ENCODE measurements around the gene GNL1.
A peak's percentile ranks its signal among the peaks of the same experiment; 100 is the strongest.
"Not testable (repeated sequence)": the region's sequence is repeated elsewhere in the genome, so short reads cannot be mapped to it uniquely, and the experiment has no call there.

GNL1 gene

GRCh38 chr6:30565772-30566171, 9.5 kb upstream of the GNL1 start:
- peak; percentile 22 for DNase-seq

- DNase-seq, result no peak
Observed at GRCh38 chr6:30564114-30564513, 7.8 kb upstream of the GNL1 start.

DNA sequence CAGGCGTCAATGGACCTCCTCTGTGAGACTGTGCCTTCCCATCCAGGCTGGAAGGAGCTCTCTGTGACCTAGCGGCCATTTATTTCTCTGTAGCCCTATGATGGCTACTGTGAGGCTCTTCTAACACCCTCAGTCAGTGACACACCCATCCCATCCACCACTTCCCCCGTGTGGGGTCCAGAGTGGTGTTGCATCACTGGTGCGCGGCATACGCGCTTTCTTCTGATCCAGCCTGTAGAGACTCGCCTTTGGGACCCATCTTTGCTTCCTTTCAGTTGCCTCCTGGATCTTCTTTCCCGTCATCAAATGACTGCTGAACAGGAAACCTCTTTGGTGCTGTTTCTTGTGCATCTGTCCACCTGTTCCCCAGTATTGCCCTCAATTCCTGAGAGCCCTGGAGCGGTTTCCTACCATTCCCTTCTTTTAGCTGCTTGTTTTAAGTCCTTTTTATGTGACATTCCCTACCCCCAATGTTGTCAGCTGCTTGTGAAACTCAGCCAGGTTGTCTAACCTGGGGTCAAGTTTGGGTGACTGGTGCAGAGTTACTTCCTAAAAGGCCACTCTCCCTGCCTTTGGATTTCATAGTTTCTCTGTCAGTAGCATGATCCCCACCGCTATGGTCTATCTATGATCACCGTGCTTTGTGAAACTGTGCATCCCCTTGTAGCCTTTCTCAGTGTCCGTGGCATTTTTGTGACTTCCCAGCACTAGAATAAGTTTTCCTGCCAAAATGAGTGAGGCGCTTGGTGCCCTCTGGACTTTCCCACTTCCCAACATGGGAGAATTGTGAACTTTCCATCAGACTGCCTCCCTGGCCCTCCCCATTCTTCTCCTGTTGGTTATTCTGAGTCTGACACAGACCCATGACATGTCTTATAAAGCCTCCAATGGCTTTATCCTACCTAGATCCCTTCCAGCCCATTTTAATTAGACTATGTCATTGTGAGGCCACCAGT, 6.5 kb upstream of the GNL1 start:
- DNase-seq, result no peak

DNA sequence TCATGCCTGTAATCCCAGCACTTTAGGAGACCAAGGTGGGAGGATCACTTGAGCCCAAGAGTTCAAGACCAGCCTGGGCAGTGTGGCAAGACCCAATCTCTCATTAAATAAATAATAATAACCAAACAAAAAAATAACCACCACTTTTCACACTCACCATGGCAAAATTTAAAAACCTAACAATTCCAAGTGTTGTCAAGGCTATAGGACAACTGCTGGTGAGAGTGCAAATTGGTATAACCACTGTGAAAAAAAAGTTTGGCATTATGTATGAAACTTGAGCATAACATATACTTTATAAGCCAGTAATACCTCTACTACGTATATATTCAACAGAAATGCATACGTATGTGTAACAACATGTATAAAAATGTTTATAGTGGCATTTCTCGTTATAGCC, 4.6 kb upstream of the GNL1 start:
- DNase-seq, result no peak

GRCh38 chr6:30557683-30557981, 1.3 kb upstream of the GNL1 start:
- DNase-seq, result no peak

- peak; percentile 95 for DNase-seq
Observed at GRCh38 chr6:30556906-30557682, 805 bp upstream of the GNL1 start, which contains the start of gene PRR3. Gene PRR3 (plus strand): TSS chr6:30557295. CDS start chr6:30557345, 50 bp downstream.

DNA sequence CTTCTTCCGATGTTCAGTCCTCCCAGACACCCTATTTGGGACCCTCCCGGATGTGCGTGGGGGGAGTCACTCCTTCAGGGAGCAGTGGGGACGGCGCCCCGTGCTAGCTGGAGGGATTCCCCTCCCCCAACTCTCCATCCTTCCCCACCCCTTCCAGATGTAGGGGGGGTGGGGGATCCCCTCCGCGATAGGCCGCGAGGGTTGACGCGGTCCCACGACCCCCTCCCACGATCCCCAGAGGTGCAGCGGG, 548 bp downstream of the GNL1 start:
- DNase-seq, result no peak

- DNase-seq, result peak; percentile 73
Observed at GRCh38 chr6:30554962-30555815, 1.1 kb downstream of the GNL1 start.

DNA sequence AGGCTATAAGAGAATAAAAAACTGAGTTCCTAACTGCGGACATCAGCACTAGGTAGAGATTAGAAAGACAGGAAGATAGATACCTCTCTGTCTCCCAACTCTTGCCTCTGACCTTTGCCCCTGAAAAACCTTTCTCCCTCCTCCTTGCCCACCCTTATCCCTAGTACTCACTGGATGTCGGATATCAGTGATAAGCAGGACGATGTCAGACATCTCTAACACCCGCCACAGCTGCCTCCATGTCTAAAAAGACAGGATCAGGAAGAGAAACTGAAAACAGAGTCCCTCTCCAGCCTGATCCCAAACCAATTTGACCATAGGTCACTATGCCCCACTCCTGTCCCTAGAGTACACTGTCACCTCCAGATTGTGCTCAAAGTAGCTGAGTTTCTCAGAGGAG, 1.9 kb downstream of the GNL1 start:
- DNase-seq, result no peak

- DNase-seq, result no peak
Observed at GRCh38 chr6:30548375-30548774, 7.9 kb downstream of the GNL1 start.

- no peak for DNase-seq
Observed at GRCh38 chr6:30547454-30547853, 8.8 kb downstream of the GNL1 start.

DNA sequence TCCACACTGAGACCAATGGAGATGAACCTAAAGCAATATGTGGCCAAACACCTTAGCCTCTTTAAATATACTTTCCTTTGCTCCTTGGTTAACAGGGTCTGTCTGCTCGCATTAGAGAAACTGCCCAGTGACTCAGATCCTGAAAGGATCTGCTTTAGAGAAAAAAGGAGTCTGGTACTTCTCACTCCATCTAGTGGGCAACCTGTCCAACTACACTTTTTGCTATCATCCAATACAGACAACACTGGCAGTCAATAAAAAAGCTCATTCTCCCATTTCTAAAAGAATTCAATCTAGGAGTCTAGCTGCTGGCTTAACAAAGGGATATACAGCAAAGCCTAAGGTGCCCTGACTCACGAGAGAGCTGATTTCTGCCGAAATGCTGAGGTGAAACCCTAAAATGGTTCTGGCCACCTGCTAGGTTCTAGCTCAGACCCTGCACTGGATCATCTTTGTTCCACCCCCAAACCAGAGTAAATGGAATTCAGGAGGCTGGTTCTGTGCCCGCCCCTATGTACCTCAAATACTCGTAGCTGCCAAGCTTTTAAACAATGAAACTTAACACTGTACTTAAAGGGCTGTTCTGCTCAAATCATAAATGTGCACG, 11.5 kb downstream of the GNL1 start:
- peak; percentile 64 for DNase-seq

GRCh38 chr6:30543821-30544220, 12.5 kb downstream of the GNL1 start:
- no peak for DNase-seq

GRCh38 chr6:30542915-30543314, 13.4 kb downstream of the GNL1 start:
- no peak for DNase-seq

DNA sequence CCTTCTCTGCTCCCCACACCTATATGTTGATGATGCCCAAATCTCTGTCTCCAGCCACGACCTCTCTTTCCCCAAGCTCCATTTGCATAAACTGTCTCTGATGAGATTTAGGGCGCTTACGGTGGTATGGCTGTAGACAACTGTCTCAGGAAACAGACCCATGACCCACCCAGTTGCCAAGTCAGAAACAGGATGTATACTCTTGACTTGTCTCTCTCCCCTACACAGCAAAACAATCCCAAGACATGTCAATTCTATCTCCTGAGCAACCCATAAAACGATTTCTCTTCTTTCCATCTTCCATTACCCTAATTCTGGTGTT, 13.9 kb downstream of the GNL1 start:
- no peak for DNase-seq

- DNase-seq, result peak; percentile 84
Observed at GRCh38 chr6:30541515-30542403, 14.5 kb downstream of the GNL1 start.

DNA sequence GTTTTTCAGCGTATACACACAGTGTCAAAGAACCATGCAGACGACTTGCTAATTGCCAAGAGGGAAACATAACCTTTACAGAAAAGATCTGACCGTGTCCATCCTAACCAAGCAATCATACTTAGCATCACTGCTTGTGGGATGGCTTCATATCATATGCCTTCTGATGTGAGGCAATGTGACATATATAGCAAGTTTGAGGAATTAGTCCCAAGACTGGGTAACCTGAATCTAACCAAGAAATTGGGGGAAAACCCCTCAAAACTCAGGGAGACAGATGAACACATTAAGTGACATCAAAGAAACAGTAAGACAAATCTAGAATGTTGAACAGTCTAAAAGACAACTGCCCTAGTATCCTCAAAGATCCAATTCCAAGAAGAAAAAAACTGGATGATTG, 18.4 kb downstream of the GNL1 start:
- DNase-seq, result no peak

DNA sequence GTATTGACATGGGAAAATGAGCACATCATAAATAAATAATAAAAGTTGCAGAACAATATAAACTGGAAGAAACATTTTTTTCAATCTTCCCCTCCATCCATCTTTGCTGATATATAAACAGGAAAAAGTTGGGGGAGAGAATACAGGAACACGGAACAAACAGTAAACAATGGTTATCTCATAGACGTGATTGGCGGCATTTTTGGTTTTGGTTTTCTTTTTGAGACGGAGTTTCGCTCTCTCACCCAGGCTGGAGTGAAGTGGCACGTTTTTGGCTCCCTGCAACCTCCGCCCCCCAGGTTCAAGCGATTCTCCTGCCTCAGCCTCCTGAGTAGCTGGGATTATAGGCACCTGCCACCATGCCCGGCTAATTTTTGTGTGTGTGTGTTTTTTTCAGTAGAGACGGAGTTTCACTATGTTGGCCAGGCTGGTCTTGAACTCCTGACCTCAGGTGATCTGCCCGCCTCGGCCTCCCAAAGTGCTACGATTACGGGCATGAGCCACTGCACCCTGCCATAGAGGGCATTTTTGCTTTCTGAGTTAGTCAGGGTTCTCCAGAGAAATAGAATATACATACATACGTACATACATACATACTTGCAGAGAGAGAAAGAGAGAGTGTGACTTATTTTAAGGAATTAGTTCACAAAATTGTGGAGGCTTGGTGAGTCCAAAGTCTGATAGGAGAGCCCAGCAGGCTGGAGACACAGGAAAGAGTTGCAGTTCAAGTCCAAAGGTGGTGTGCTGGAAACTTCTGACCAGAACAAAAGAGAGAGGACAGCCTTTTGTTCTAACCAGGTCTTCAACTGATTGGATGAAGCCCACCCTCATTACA, 22.6 kb downstream of the GNL1 start:
- DNase-seq, result no peak

DNA sequence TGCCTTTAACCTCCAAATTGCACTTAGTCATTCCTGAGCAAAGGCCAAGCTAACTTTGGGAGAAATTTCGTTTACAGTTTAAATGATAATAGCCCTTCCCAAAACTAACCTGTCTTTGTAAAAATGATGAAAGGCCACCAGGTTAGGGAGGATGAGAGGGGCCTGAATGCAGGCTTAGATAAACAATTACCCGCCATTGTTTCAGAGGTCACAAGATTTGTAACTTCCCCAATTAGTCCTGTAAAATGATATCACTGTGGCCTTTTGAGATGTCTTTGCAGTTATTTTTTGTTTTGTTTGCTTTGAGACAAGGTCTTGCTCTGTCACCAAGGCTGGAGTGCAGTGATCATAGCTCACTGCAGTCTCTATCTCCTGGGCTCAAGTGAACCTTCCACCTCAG, 26.3 kb downstream of the GNL1 start:
- no peak for DNase-seq

GRCh38 chr6:30529349-30529875, 26.9 kb downstream of the GNL1 start:
- not testable (repeated sequence) for DNase-seq

DNA sequence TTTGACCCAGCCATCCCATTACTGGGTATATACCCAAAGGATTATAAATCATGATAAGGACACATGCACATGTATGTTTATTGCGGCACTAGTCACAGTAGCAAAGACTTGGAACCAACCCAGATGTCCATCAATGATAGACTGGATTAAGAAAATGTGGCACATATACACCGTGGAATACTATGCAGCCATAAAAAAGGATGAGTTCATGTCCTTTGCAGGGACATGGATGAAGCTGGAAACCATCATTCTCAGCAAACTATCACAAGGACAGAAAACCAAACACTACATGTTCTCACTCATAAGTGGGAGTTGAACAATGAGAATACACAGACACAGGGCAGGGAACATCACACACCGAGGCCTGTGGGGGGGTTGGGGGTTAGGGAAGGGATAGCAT, 29.8 kb downstream of the GNL1 start:
- not testable (repeated sequence) for DNase-seq

Measured in NCI-H69 (cell line).